Upper lobe of left lung (tissue), 6 donors: ENCODE measurements around the gene RPL12. TPM values are rescaled to one million over a fixed set of nuclear protein-coding genes. Genes with fewer than 3 reads are reported as not detected.

Source experiments
- ATAC-seq, 2 donors: fragments of 200-7000 bp; cut with Tn5 transposase; one replicate each; pipeline ENCODE4 v1.9.1; 2022; ENCODE audit warnings: mild to moderate bottlenecking in 2 of 2, moderate library complexity in 2 of 2; ENCODE audit not compliant: low FRiP score in 2 of 2
- DNase-seq, 2 donors: peaks; one replicate each; pipeline ENCODE4 v3.0.0-alpha.2; 2019 to 2020
- H3K27ac ChIP-seq, 4 donors: fragments of 200-600 bp; sonication (generic); one replicate each; pipeline ENCODE4 v1.5.1; 2016 to 2019
- H3K27me3 ChIP-seq, 4 donors: fragments of 200-600 bp; sonication (generic); one replicate each; pipeline ENCODE4 v1.5.1; 2017 to 2019
- H3K36me3 ChIP-seq, 4 donors: fragments of 200-600 bp; sonication (generic); one replicate each; pipeline ENCODE4 v1.5.1; 2016 to 2019
- H3K4me1 ChIP-seq, 4 donors: fragments of 200-600 bp; sonication (generic); one replicate each; pipeline ENCODE4 v1.5.1; 2018 to 2019
- H3K4me3 ChIP-seq, 4 donors: fragments of 200-600 bp; sonication (generic); one replicate each; pipeline ENCODE4 v1.5.1; 2017 to 2019; ENCODE audit warnings: mild to moderate bottlenecking in 2 of 4, moderate library complexity in 1 of 4
- H3K9me3 ChIP-seq, 4 donors: fragments of 200-600 bp; sonication (generic); one replicate each; pipeline ENCODE4 v1.5.1; 2018 to 2019
- EP300 ChIP-seq, 4 donors: sonication (generic); formaldehyde crosslinking; IDR thresholded peaks; one replicate each; pipeline ENCODE4 v1.5.1; 2017; ENCODE audit warnings: antibody characterized with exemption in 4 of 4, control low read depth in 2 of 4
- POLR2A ChIP-seq, 4 donors: fragments of 450-650 bp; IDR thresholded peaks; one replicate each; pipeline ENCODE4 v1.5.1; 2016 to 2017; ENCODE audit warnings: antibody characterized with exemption in 4 of 4, mild to moderate bottlenecking in 2 of 4
- POLR2AphosphoS5 ChIP-seq, 2 donors: sonication (generic); formaldehyde crosslinking; IDR thresholded peaks; one replicate each; pipeline ENCODE4 v1.5.1; 2017; ENCODE audit warnings: antibody characterized with exemption in 2 of 2
- WGBS, 2 donors: methylation state at CpG; one replicate each; pipeline ENCODE4 v1.1.5; 2017 to 2018; 5-methylcytosine and 5-hydroxymethylcytosine counted together
- total RNA-seq, 6 donors: library from RNA; depleted of rRNA in 4 of 6; stranded (reverse); fragments of >200 nt in 4 of 6; gene quantifications; one replicate each; pipeline versions ENCODE4 v1.1.0 to v1.2.1, GENCODE V29; 2016 to 2021
- TF ChIP-seq, protein P1 (sequence below), 6 experiments: fragments of 450-650 bp in 4 of 6; fragments of 200-600 bp in 2 of 6; sonication (generic) in 2 of 6; IDR thresholded peaks; one replicate each; pipeline ENCODE4 v1.5.1; 2016 to 2019; ENCODE audit warnings: antibody characterized with exemption in 6 of 6
- donor health status: DM: no; HTN: no; CAD: no; lungs with moderate emphysema.
- donor health status: DM: no; HTN: yes; CAD: no; lungs with severe emphysema.

Gene RPL12
- total RNA-seq, 6 donors from 2014 or later = 841 to 1,291 (median 1,060) TPM

DNA sequence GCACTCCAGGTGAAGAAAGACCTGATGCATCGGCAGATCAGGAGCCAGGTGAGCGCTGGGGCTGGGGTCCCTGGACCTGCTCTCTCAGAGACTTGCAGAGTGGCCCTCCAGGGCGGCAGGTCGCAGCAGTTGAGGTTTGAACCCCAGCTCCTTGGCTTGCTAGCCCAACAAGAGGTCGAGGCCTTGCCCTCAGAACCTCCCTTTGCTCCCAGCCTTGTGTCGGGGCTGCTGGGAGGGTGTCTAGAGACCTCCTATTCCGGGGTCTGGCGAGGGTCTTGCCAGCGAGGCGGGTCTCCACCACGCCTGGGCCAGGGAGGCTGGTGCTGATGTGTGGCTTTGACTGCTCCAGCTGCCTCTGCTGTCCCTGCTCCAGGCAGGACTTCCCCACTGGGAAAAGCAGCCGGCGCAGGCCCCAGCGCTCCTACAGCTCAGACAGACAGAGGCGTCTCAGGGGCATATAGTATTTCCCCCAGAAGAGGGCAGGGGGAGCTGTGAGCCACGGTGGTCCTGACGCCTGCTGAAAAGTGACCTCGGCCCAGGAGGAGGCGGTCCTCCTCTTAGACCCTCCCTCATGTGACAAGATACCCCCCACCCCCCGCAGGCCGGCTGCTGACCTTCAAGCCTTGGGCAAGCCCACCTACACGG is 38.4 kb upstream of the RPL12 start:
- peaks cover 3 to 97% (median 58%) of the 10 kb centered on the region in 4 donors for H3K36me3 ChIP-seq
- WGBS, 2 donors = 83 to 89% methylated on average over 16 to 22 of the region's 22 CpGs

DNA sequence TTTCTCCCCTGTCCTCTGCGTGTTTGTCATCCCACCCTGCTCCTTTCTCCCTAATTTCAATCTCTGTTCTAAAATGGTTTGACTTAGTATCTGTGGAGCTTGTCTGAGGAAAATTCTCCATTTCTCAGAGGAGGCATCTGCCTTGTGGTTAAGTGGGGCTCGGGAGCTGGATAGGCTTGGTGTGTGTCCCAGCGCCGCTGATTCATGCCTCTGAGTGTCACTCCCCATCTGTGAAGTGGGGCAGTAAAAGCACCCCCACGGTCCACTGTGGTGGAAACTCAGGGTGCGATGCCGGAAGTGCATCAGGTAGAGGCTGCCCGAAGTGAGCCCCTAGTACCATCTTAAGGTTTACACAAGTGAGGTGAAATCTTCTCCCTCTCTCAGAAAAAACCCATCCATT is 37.7 kb upstream of the RPL12 start:
- Histone ChIP-seq H3K9me3 (no peaks in the 10 kb centered on the region), H3K4me1 (no peaks in the 10 kb centered on the region), H3K36me3 (peaks cover 3 to 96% (median 54%) of the 10 kb centered on the region in 4 donors), H3K27me3 (no peaks in the 10 kb centered on the region), H3K27ac (no peak overlapping the region), H3K4me3 (no peak overlapping the region)
- no peak for TF ChIP-seq POLR2AphosphoS5 (IDR thresholded peaks at IDR 0.05)
- no peak for TF ChIP-seq EP300 (IDR thresholded peaks at IDR 0.05)
- TF ChIP-seq POLR2A (IDR thresholded peaks at IDR 0.05) = no peak
- TF ChIP-seq, protein P1, sequence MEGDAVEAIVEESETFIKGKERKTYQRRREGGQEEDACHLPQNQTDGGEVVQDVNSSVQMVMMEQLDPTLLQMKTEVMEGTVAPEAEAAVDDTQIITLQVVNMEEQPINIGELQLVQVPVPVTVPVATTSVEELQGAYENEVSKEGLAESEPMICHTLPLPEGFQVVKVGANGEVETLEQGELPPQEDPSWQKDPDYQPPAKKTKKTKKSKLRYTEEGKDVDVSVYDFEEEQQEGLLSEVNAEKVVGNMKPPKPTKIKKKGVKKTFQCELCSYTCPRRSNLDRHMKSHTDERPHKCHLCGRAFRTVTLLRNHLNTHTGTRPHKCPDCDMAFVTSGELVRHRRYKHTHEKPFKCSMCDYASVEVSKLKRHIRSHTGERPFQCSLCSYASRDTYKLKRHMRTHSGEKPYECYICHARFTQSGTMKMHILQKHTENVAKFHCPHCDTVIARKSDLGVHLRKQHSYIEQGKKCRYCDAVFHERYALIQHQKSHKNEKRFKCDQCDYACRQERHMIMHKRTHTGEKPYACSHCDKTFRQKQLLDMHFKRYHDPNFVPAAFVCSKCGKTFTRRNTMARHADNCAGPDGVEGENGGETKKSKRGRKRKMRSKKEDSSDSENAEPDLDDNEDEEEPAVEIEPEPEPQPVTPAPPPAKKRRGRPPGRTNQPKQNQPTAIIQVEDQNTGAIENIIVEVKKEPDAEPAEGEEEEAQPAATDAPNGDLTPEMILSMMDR (IDR thresholded peaks at IDR 0.05) = no peak
- ATAC-seq (no peak), DNase-seq (no peak)
- WGBS, 2 donors = 93 to 95% methylated on average over 7 to 8 of the region's 8 CpGs

More for the DNA sequence above, 38.4 kb upstream of the RPL12 start:
- Histone ChIP-seq H3K9me3 (no peaks in the 10 kb centered on the region), H3K27me3 (no peaks in the 10 kb centered on the region), H3K27ac (no peak overlapping the region), H3K4me1 (no peaks in the 10 kb centered on the region), H3K4me3 (no peak overlapping the region)
- DNase-seq (peak in 1 of 2 donors; percentile 70), ATAC-seq (no peak)
- no peak for TF ChIP-seq POLR2A (IDR thresholded peaks at IDR 0.05)
- TF ChIP-seq EP300 (IDR thresholded peaks at IDR 0.05) = no peak
- no peak for TF ChIP-seq POLR2AphosphoS5 (IDR thresholded peaks at IDR 0.05)
- TF ChIP-seq, protein P1 (IDR thresholded peaks at IDR 0.05) = no peak

DNA sequence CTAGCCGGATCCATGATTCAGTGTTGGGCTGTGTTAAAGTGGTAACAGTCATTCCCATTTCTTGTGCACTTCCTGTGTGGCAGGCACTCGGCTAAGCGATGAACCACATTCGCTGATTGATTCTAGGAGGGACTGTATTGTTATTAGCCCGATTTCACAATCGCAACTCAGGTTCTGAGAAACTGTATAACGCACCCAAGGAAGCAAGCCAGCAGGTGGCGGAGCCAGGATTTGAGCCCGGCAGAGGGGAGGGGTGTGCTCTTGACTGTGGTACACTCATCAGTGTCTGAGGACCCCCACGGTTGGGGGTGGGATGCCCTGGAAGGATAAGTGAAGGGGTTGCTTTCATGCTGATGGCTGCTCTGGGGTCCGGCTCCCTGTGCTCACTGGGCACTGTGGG is 34.8 kb upstream of the RPL12 start:
- Histone ChIP-seq H3K36me3 (peaks cover 0 to 94% (median 47%) of the 10 kb centered on the region in 4 donors), H3K4me3 (no peak overlapping the region), H3K4me1 (no peaks in the 10 kb centered on the region), H3K9me3 (no peaks in the 10 kb centered on the region), H3K27ac (no peak overlapping the region), H3K27me3 (no peaks in the 10 kb centered on the region)
- DNase-seq (no peak), ATAC-seq (no peak)
- WGBS, 2 donors = 90 to 97% methylated on average over 11 of the region's 11 CpGs
- TF ChIP-seq EP300 (IDR thresholded peaks at IDR 0.05) = no peak
- TF ChIP-seq POLR2A (IDR thresholded peaks at IDR 0.05) = no peak
- TF ChIP-seq, protein P1 (IDR thresholded peaks at IDR 0.05) = no peak
- no peak for TF ChIP-seq POLR2AphosphoS5 (IDR thresholded peaks at IDR 0.05)

DNA sequence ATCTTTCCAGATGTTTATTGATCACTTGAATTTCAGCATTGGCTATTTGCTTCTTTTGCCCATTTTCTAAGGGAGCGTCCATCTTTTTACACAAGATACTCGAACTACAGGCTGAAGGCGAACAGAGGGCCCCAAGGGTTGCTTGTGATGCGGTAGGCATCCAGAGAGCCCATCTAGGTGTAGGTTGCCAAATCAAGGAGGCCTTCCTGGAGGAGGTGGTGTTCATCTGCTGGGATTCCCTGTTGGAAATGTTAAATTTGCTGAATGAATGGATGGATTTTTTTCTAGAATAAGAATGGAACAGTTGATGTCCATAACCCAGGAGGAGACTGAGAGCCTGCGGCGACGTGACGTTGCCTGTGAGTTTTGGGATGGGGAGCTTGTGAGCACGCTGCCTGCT is 31.5 kb upstream of the RPL12 start:
- Histone ChIP-seq H3K27me3 (no peaks in the 10 kb centered on the region), H3K27ac (no peak overlapping the region), H3K4me1 (no peaks in the 10 kb centered on the region), H3K9me3 (no peaks in the 10 kb centered on the region), H3K4me3 (no peak overlapping the region), H3K36me3 (peaks cover 16 to 90% (median 59%) of the 10 kb centered on the region in 4 donors)
- TF ChIP-seq EP300 (IDR thresholded peaks at IDR 0.05) = no peak
- no peak for TF ChIP-seq POLR2A (IDR thresholded peaks at IDR 0.05)
- TF ChIP-seq, protein P1 (IDR thresholded peaks at IDR 0.05) = no peak
- no peak for TF ChIP-seq POLR2AphosphoS5 (IDR thresholded peaks at IDR 0.05)
- DNase-seq (no peak), ATAC-seq (no peak)
- WGBS, 2 donors = 95 to 96% methylated on average over 9 of the region's 9 CpGs
